Esophagus squamous epithelium (tissue), 5 donors: ENCODE measurements around the gene PPA2. TPM values are rescaled to one million over a fixed set of nuclear protein-coding genes. Genes with fewer than 3 reads are reported as not detected.

ENCODE experiments used
- DNase-seq: peaks from one replicate; lab custom pipeline; 2025; lab: John Stamatoyannopoulos, UW
- H3K27ac ChIP-seq, 4 donors: fragments of 200-600 bp; sonication (generic); one replicate each; pipeline ENCODE4 v1.5.1; 2016 to 2019; ENCODE audit warnings: mild to moderate bottlenecking in 1 of 4
- H3K27me3 ChIP-seq, 4 donors: fragments of 200-600 bp; sonication (generic); 1 replicate in 3 of 4; 2 replicates in 1 of 4; pipeline versions ENCODE4 v1.5.1 to v1.6.0; 2017 to 2021; ENCODE audit warnings: antibody characterized with exemption in 1 of 4
- H3K36me3 ChIP-seq, 3 donors: fragments of 200-600 bp; sonication (generic); one replicate each; pipeline ENCODE4 v1.5.1; 2016 to 2019
- H3K4me1 ChIP-seq, 3 donors: fragments of 200-600 bp; sonication (generic); one replicate each; pipeline ENCODE4 v1.5.1; 2017 to 2019
- H3K4me3 ChIP-seq, 4 donors: fragments of 200-600 bp; sonication (generic); 1 replicate in 3 of 4; 2 replicates in 1 of 4; pipeline ENCODE4 v1.5.1; 2016 to 2019; ENCODE audit warnings: mild to moderate bottlenecking in 2 of 4, moderate library complexity in 1 of 4
- H3K9me3 ChIP-seq, 3 donors: fragments of 200-600 bp; sonication (generic); one replicate each; pipeline ENCODE4 v1.5.1; 2016 to 2019
- CTCF ChIP-seq, 6 experiments: fragments of 450-650 bp in 4 of 6; fragments of 200-600 bp in 2 of 6; sonication (generic) in 2 of 6; IDR thresholded peaks; one replicate each; pipeline ENCODE4 v1.5.1; 2016 to 2019; ENCODE audit warnings: antibody characterized with exemption in 6 of 6, mild to moderate bottlenecking in 4 of 6, moderate library complexity in 4 of 6
- POLR2A ChIP-seq, 4 donors: fragments of 450-650 bp; IDR thresholded peaks; one replicate each; pipeline ENCODE4 v1.6.1; 2017; ENCODE audit warnings: antibody characterized with exemption in 4 of 4, mild to moderate bottlenecking in 4 of 4, moderate library complexity in 3 of 4
- WGBS, 2 donors: methylation state at CpG; one replicate each; pipeline ENCODE4 v1.1.5; 2018; 5-methylcytosine and 5-hydroxymethylcytosine counted together
- intact Hi-C: fragments of 100-400 bp; cut with DNase I; formaldehyde crosslinking; loops from one replicate; pipeline ENCODE4 v1.15.0; 2022
- total RNA-seq, 4 donors: library from RNA; depleted of rRNA; stranded (reverse); fragments of >200 nt; gene quantifications; one replicate each; pipeline ENCODE4 v1.1.0, GENCODE V29; 2016
- donor health status: DM: yes; HTN: yes; CAD: no.

Gene PPA2
- total RNA-seq, 4 donors from 2014 or later: 87.3 to 121 (median 87.9) TPM

DNA sequence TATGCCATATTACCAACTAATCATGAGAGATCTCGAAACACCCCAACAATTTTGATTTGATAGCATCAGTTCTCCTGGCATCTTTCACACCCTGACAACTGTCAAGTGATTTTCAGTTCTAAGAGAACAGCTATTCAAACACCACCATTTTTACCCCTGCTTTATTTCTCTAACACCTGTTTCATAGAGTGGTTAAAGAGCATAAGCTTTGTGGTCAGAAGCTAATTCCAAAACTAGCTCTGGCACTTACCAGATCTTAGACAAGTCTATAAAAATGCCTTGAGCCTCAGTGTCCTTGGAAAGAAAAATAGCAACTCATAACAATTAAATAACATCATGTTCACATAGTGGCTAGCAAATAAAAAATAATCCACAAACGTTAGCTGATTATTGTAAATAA lies 17.9 kb downstream of the PPA2 start:
- 87 to 91% methylated on average over 2 of the region's 2 CpGs for WGBS, 2 donors
- TF ChIP-seq POLR2A (IDR thresholded peaks at IDR 0.05) (no peak), CTCF (IDR thresholded peaks at IDR 0.05) (no peak)
- H3K4me1 ChIP-seq: peaks cover 0 to 4% (median 0%) of the 10 kb centered on the region in 3 donors
- DNase-seq: no peak
- H3K27me3 ChIP-seq: no peaks in the 10 kb centered on the region
- intact Hi-C loops: no loop called here
- H3K27ac ChIP-seq: no peak overlapping the region
- no peak overlapping the region for H3K4me3 ChIP-seq
- no peaks in the 10 kb centered on the region for H3K9me3 ChIP-seq
- H3K36me3 ChIP-seq: peaks cover 0 to 58% (median 0%) of the 10 kb centered on the region in 3 donors

GRCh38 chr4:105455182-105455581 lies 18.7 kb downstream of the PPA2 start:
- 81 to 88% methylated on average over 4 of the region's 4 CpGs for WGBS, 2 donors
- Histone ChIP-seq H3K4me1 (peaks cover 0 to 4% (median 0%) of the 10 kb centered on the region in 3 donors), H3K27ac (no peak overlapping the region), H3K4me3 (no peak overlapping the region), H3K9me3 (no peaks in the 10 kb centered on the region), H3K27me3 (no peaks in the 10 kb centered on the region), H3K36me3 (peaks cover 0 to 67% (median 0%) of the 10 kb centered on the region in 3 donors)
- no peak for TF ChIP-seq CTCF (IDR thresholded peaks at IDR 0.05)
- no peak for TF ChIP-seq POLR2A (IDR thresholded peaks at IDR 0.05)
- intact Hi-C loops: no loop called here
- DNase-seq: no peak

- TF ChIP-seq CTCF (IDR thresholded peaks at IDR 0.05) (no peak), POLR2A (IDR thresholded peaks at IDR 0.05) (no peak)
- intact Hi-C loops: no loop called here
- WGBS, 2 donors: 72 to 83% methylated on average over 4 of the region's 4 CpGs
Measured at GRCh38 chr4:105453550-105454205, 20.2 kb downstream of the PPA2 start.

DNA sequence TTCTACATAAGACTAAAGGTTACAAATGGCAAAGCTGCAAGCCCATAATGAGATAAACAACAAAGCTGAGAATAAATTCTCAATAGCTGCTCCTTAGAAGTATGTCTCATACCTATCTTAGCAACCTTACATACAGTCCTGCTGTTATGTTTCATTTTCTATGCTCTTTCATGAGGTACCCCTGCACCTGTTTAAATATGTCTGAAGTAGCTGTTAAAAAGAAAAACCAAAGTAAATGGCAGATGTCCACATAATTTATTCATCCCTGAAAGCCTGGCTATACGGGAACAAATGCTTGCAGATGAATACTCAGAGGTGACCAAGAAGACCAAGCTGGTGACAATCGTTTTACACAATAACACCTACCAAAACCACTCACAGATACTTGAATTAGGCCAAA lies 22.5 kb downstream of the PPA2 start:
- no peak for TF ChIP-seq POLR2A (IDR thresholded peaks at IDR 0.05)
- TF ChIP-seq CTCF (IDR thresholded peaks at IDR 0.05): no peak
- Histone ChIP-seq H3K36me3 (peaks cover 0 to 91% (median 0%) of the 10 kb centered on the region in 3 donors), H3K27me3 (no peaks in the 10 kb centered on the region), H3K4me1 (no peaks in the 10 kb centered on the region), H3K27ac (no peak overlapping the region), H3K4me3 (no peak overlapping the region), H3K9me3 (no peaks in the 10 kb centered on the region)
- intact Hi-C loops: no loop called here
- no peak for DNase-seq
- 75 to 79% methylated on average over 2 of the region's 2 CpGs for WGBS, 2 donors

More at GRCh38 chr4:105453550-105454205, 20.2 kb downstream of the PPA2 start:
- no peak for DNase-seq
- H3K36me3 ChIP-seq: peaks cover 0 to 78% (median 0%) of the 10 kb centered on the region in 3 donors
- no peaks in the 10 kb centered on the region for H3K9me3 ChIP-seq
- no peak overlapping the region for H3K27ac ChIP-seq
- H3K27me3 ChIP-seq: no peaks in the 10 kb centered on the region
- H3K4me3 ChIP-seq: no peak overlapping the region
- H3K4me1 ChIP-seq: peaks cover 0 to 4% (median 0%) of the 10 kb centered on the region in 3 donors

GRCh38 chr4:105440890-105441289 lies 33.0 kb downstream of the PPA2 start:
- intact Hi-C loops: no loop called here
- Histone ChIP-seq H3K36me3 (peaks cover 0 to 87% (median 0%) of the 10 kb centered on the region in 3 donors), H3K4me3 (no peak overlapping the region), H3K4me1 (no peaks in the 10 kb centered on the region), H3K27ac (no peak overlapping the region), H3K27me3 (no peaks in the 10 kb centered on the region), H3K9me3 (peaks cover 0 to under 1% (median 0%) of the 10 kb centered on the region in 3 donors)
- DNase-seq: no peak
- TF ChIP-seq POLR2A (IDR thresholded peaks at IDR 0.05) (no peak), CTCF (IDR thresholded peaks at IDR 0.05) (no peak)
